Ishikawa (cell line): ENCODE data around the gene RNU1-2.
A peak's percentile ranks its signal among the peaks of the same experiment; 100 is the strongest.

Source experiments
- CEBPB ChIP-seq: IDR thresholded peaks from 2 replicates; pipeline ENCODE4 v1.6.1; 2012
- EP300 ChIP-seq: IDR thresholded peaks from 2 replicates; pipeline ENCODE4 v1.6.1; 2012; ENCODE audit warnings: borderline replicate concordance
- FOXM1 ChIP-seq: IDR thresholded peaks from 2 replicates; pipeline ENCODE4 v1.6.1; 2012; ENCODE audit warnings: low read depth, borderline replicate concordance
- MAX ChIP-seq: IDR thresholded peaks from 2 replicates; pipeline ENCODE4 v1.6.1; 2012
- NFIC ChIP-seq: IDR thresholded peaks from 2 replicates; pipeline ENCODE4 v1.6.1; 2012
- RAD21 ChIP-seq: IDR thresholded peaks from 2 replicates; pipeline ENCODE4 v1.6.1; 2012; ENCODE audit warnings: low read depth
- REST ChIP-seq: IDR thresholded peaks from 2 replicates; pipeline ENCODE4 v1.6.1; 2012; ENCODE audit warnings: low read depth, mild to moderate bottlenecking
- TAF1 ChIP-seq: IDR thresholded peaks from 2 replicates; pipeline ENCODE4 v1.6.1; 2012; ENCODE audit warnings: low read depth, mild to moderate bottlenecking
- TCF12 ChIP-seq: IDR thresholded peaks from 2 replicates; pipeline ENCODE4 v1.6.1; 2012; ENCODE audit warnings: low read depth
- TEAD4 ChIP-seq: IDR thresholded peaks from 2 replicates; pipeline ENCODE4 v1.6.1; 2012
- ZBTB7A ChIP-seq: IDR thresholded peaks from 2 replicates; pipeline ENCODE4 v1.6.1; 2012; ENCODE audit warnings: low read depth

- TF ChIP-seq FOXM1 (0 out of 2 replicates have a peak, but pooled peaks have one; percentile 43), TEAD4 (peak; percentile 82), EP300 (peak; percentile 59; the same call in 1 of the 2 replicates), MAX (peak; percentile 80), CEBPB (no peak; the same call in 1 of the 2 replicates), TAF1 (no peak), REST (no peak), TCF12 (peak; percentile 86), NFIC (peak; percentile 63), RAD21 (0 out of 2 replicates have a peak, but pooled peaks have one; percentile 16), ZBTB7A (no peak)
Observed at GRCh38 chr1:16905110-16905867, 9.5 kb downstream of the RNU1-2 start.
